ENCODE data around the gene CHRD. TPM values are rescaled to one million over a fixed set of nuclear protein-coding genes. Genes with fewer than 3 reads are reported as not detected.
A peak's percentile ranks its signal among the peaks of the same experiment; 100 is the strongest.

CHRD gene
- total RNA-seq, 1 experiment from 2014 or later = 1.8 TPM

- no peak overlapping the region for H4K91ac ChIP-seq (ENCODE audit: insufficient read length, low read depth, low read length)
- no peak overlapping the region for H2AK5ac ChIP-seq (ENCODE audit: insufficient read length, low read length)
- H3K79me2 ChIP-seq (ENCODE audit: insufficient read depth, low read length) = no peaks in the 10 kb centered on the region
- no peak overlapping the region for H3K18ac ChIP-seq (ENCODE audit: insufficient read length, low read depth, low read length)
- no peaks in the 10 kb centered on the region for H3K36me3 Mint-ChIP-seq (ENCODE audit: insufficient read depth in 1 of 3, low read depth in 3 of 3)
- H2BK120ac ChIP-seq (ENCODE audit: low read depth, low read length, poor library complexity, severe bottlenecking) = no peak overlapping the region
- H3K9ac ChIP-seq (ENCODE audit: extremely low read depth, insufficient read length, low read length) = no peak overlapping the region
- no peaks in the 10 kb centered on the region for H3K4me1 ChIP-seq (ENCODE audit: insufficient read depth, low read length)
- no peak overlapping the region for H3K23ac ChIP-seq (ENCODE audit: insufficient read length, low read depth, low read length)
- H3K9me3 ChIP-seq (ENCODE audit: control insufficient read depth, low read depth, low read length) = no peaks in the 10 kb centered on the region
- no peak overlapping the region for H3K27ac Mint-ChIP-seq
- H3T11ph ChIP-seq (ENCODE audit: low read length) = no peak overlapping the region
- H4K20me1 ChIP-seq (ENCODE audit: control insufficient read depth, insufficient read depth, insufficient read length) = no peaks in the 10 kb centered on the region
- H3K4me3 Mint-ChIP-seq = no peak overlapping the region
- DNase-seq = peak; percentile 46
- H2BK12ac ChIP-seq (ENCODE audit: insufficient read length, low read depth, low read length) = no peak overlapping the region
- no peak overlapping the region for H2BK20ac ChIP-seq (ENCODE audit: low read depth, low read length, poor library complexity, severe bottlenecking)
- no peak overlapping the region for H3K27ac ChIP-seq (ENCODE audit: insufficient read length, low read depth, low read length)
- no CpG with 5 or more reads among the region's 37 CpGs for WGBS (ENCODE audit: extremely low coverage, insufficient read length, low lambda C conversion rate)
- H3K79me1 ChIP-seq (ENCODE audit: insufficient read depth, low read depth, low read length, poor library complexity, severe bottlenecking) = no peaks in the 10 kb centered on the region
- H3K9me3 Mint-ChIP-seq = peaks cover 0 to 3% of the 10 kb centered on the region in 2 experiments; a peak in 2 of 5 replicates
- H2BK5ac ChIP-seq (ENCODE audit: insufficient read length, low read length) = no peak overlapping the region
- H3K4me1 Mint-ChIP-seq = peaks cover 4 to 6% of the 10 kb centered on the region in 2 experiments; a peak in 3 of 4 replicates
- H3K27me3 ChIP-seq (ENCODE audit: insufficient read depth, low read length) = peaks cover 16% of the 10 kb centered on the region; the same call in 1 of the 2 replicates
- H4K5ac ChIP-seq (ENCODE audit: insufficient read length, low read depth, low read length) = no peak overlapping the region
- no peak overlapping the region for H2AFZ ChIP-seq (ENCODE audit: low read length)
- H3K27me3 Mint-ChIP-seq (ENCODE audit: low read depth) = peaks cover 53% of the 10 kb centered on the region
- H3K4me2 ChIP-seq (ENCODE audit: insufficient read depth, insufficient read length, low read length) = no peak overlapping the region
- H2BK15ac ChIP-seq (ENCODE audit: low read depth, low read length) = no peak overlapping the region
- no peak overlapping the region for H3K14ac ChIP-seq (ENCODE audit: insufficient read depth, low read length)
- no peak overlapping the region for H3K56ac ChIP-seq (ENCODE audit: insufficient read length, low read depth, low read length)
- H3K4ac ChIP-seq (ENCODE audit: low read depth, low read length) = no peak overlapping the region
- H3K23me2 ChIP-seq (ENCODE audit: insufficient read length, low read depth, low read length, poor library complexity, severe bottlenecking) = peaks cover 3% of the 10 kb centered on the region
- TF ChIP-seq CTCF (conservative IDR thresholded peaks at IDR 0.05) = no peak
- no peak overlapping the region for H4K8ac ChIP-seq (replicated peaks; ENCODE audit: insufficient read length, low read depth, low read length)
These were observed 6.4 kb downstream of the CHRD start for GRCh38 chr3:184386047-184386806.
